H9 (cell line): ENCODE measurements around the gene UBE4B. TPM values are rescaled to one million over a fixed set of nuclear protein-coding genes. Genes with fewer than 3 reads are reported as not detected.

Experiments
- DNase-seq: peaks from one replicate; pipeline ENCODE4 v3.0.0-alpha.2; 2017
- H2AFZ ChIP-seq: one replicate; pipeline ENCODE4 v1.6.1; 2013; ENCODE audit warnings: mild to moderate bottlenecking, low read length, control low read depth, moderate library complexity
- H2AK5ac ChIP-seq: 2 replicates; pipeline ENCODE4 v1.6.1; 2013; ENCODE audit warnings: low read length, control low read depth, mixed read lengths; ENCODE audit not compliant: insufficient read length
- H2BK120ac ChIP-seq: one replicate; pipeline ENCODE4 v1.6.1; 2013; ENCODE audit warnings: low read depth, mild to moderate bottlenecking, low read length, control low read depth, inconsistent platforms; ENCODE audit not compliant: poor library complexity, severe bottlenecking
- H2BK12ac ChIP-seq: 2 replicates; pipeline ENCODE4 v1.6.1; 2013; ENCODE audit warnings: low read length, control low read depth, mixed read lengths, low read depth; ENCODE audit not compliant: insufficient read length
- H2BK15ac ChIP-seq: 2 replicates; pipeline ENCODE4 v1.6.1; 2013; ENCODE audit warnings: low read depth, low read length, control low read depth
- H2BK20ac ChIP-seq: one replicate; pipeline ENCODE4 v1.6.1; 2013; ENCODE audit warnings: low read depth, mild to moderate bottlenecking, low read length, control low read depth, inconsistent platforms; ENCODE audit not compliant: poor library complexity, severe bottlenecking
- H2BK5ac ChIP-seq: 2 replicates; pipeline ENCODE4 v1.6.1; 2013; ENCODE audit warnings: low read length, control low read depth, mixed read lengths; ENCODE audit not compliant: insufficient read length
- H3K14ac ChIP-seq: 2 replicates; pipeline ENCODE4 v1.6.1; 2013; ENCODE audit warnings: low read length, control low read depth; ENCODE audit not compliant: insufficient read depth
- H3K18ac ChIP-seq: 2 replicates; pipeline ENCODE4 v1.6.1; 2013; ENCODE audit warnings: low read depth, mild to moderate bottlenecking, mixed read lengths, low read length, control low read depth; ENCODE audit not compliant: insufficient read length
- H3K23ac ChIP-seq: 2 replicates; pipeline ENCODE4 v1.6.1; 2013; ENCODE audit warnings: low read length, control low read depth, mixed read lengths, low read depth; ENCODE audit not compliant: insufficient read length
- H3K23me2 ChIP-seq: 2 replicates; pipeline ENCODE4 v1.6.1; 2013; ENCODE audit warnings: low read depth, mild to moderate bottlenecking, mixed read lengths, low read length, control low read depth; ENCODE audit not compliant: insufficient read length, poor library complexity, severe bottlenecking
- H3K27ac ChIP-seq: 2 replicates; pipeline ENCODE4 v1.5.1; 2013; ENCODE audit warnings: low read length, control low read depth, mixed read lengths, low read depth; ENCODE audit not compliant: insufficient read length
- H3K27me3 ChIP-seq: 2 replicates; pipeline ENCODE4 v1.6.1; 2013; ENCODE audit warnings: low read length, control low read depth, inconsistent platforms; ENCODE audit not compliant: insufficient read depth
- H3K4ac ChIP-seq: 2 replicates; pipeline ENCODE4 v1.6.1; 2013; ENCODE audit warnings: low read depth, mild to moderate bottlenecking, control low read depth, inconsistent platforms, low read length, moderate library complexity
- H3K4me1 ChIP-seq: 2 replicates; pipeline ENCODE4 v1.6.1; 2013; ENCODE audit warnings: low read length, control low read depth, inconsistent platforms; ENCODE audit not compliant: insufficient read depth
- H3K4me2 ChIP-seq: 2 replicates; pipeline ENCODE4 v1.6.1; 2013; ENCODE audit warnings: low read length, control low read depth, mixed read lengths; ENCODE audit not compliant: insufficient read length, insufficient read depth
- H3K56ac ChIP-seq: 2 replicates; pipeline ENCODE4 v1.6.1; 2013; ENCODE audit warnings: low read depth, mild to moderate bottlenecking, mixed read lengths, low read length, control low read depth; ENCODE audit not compliant: insufficient read length
- H3K79me1 ChIP-seq: 2 replicates; pipeline ENCODE4 v1.6.1; 2013; ENCODE audit warnings: low read depth, mild to moderate bottlenecking, moderate library complexity, low read length, control low read depth, inconsistent platforms; ENCODE audit not compliant: insufficient read depth, poor library complexity, severe bottlenecking
- H3K79me2 ChIP-seq: 2 replicates; pipeline ENCODE4 v1.6.1; 2013; ENCODE audit warnings: low read length, control low read depth, inconsistent platforms; ENCODE audit not compliant: insufficient read depth
- H3K9ac ChIP-seq: 2 replicates; pipeline ENCODE4 v1.6.1; 2013; ENCODE audit warnings: low read length, control low read depth, mixed read lengths; ENCODE audit not compliant: insufficient read length; ENCODE audit errors: extremely low read depth
- H3K9me3 ChIP-seq: one replicate; pipeline ENCODE4 v1.6.1; 2013; ENCODE audit warnings: low read depth, low read length, inconsistent platforms; ENCODE audit not compliant: control insufficient read depth
- H3T11ph ChIP-seq: one replicate; pipeline ENCODE4 v1.6.1; 2013; ENCODE audit warnings: mild to moderate bottlenecking, low read length, control low read depth, inconsistent platforms
- H4K20me1 ChIP-seq: one replicate; pipeline ENCODE4 v1.6.1; 2013; ENCODE audit not compliant: control insufficient read depth, insufficient read length, insufficient read depth
- H4K5ac ChIP-seq: 2 replicates; pipeline ENCODE4 v1.6.1; 2013; ENCODE audit warnings: low read depth, mild to moderate bottlenecking, mixed read lengths, low read length, control low read depth; ENCODE audit not compliant: insufficient read length
- H4K8ac ChIP-seq: replicated peaks from 2 replicates; pipeline ENCODE4 v1.6.1; 2013; ENCODE audit warnings: low read length, control low read depth, mixed read lengths, low read depth; ENCODE audit not compliant: insufficient read length
- H4K91ac ChIP-seq: 2 replicates; pipeline ENCODE4 v1.6.1; 2013; ENCODE audit warnings: low read depth, mild to moderate bottlenecking, moderate library complexity, mixed read lengths, low read length, control low read depth; ENCODE audit not compliant: insufficient read length
- H3K27ac Mint-ChIP-seq, 3 experiments: 2 replicates in 2 of 3; 3 replicates in 1 of 3; pipeline ENCODE4 v1.8.0; 2020 to 2021; ENCODE audit warnings: mixed read lengths in 3 of 3, mild to moderate bottlenecking in 1 of 3, moderate library complexity in 1 of 3
- H3K27me3 Mint-ChIP-seq: 2 replicates; pipeline ENCODE4 v1.8.0; 2021; ENCODE audit warnings: low read depth, mild to moderate bottlenecking, moderate library complexity, mixed read lengths
- H3K36me3 Mint-ChIP-seq, 3 experiments: 2 replicates in 2 of 3; 3 replicates in 1 of 3; pipeline ENCODE4 v1.8.0; 2020 to 2021; ENCODE audit warnings: low read depth in 3 of 3, mixed read lengths in 3 of 3; ENCODE audit not compliant: insufficient read depth in 1 of 3
- H3K4me1 Mint-ChIP-seq, 2 experiments: 2 replicates each; pipeline ENCODE4 v1.8.0; 2020; ENCODE audit warnings: mixed read lengths in 2 of 2
- H3K4me3 Mint-ChIP-seq, 2 experiments: 2 replicates in 1 of 2; 3 replicates in 1 of 2; pipeline ENCODE4 v1.8.0; 2020 to 2021; ENCODE audit warnings: mild to moderate bottlenecking in 2 of 2, mixed read lengths in 2 of 2, moderate library complexity in 1 of 2
- H3K9me3 Mint-ChIP-seq, 2 experiments: 2 replicates in 1 of 2; 3 replicates in 1 of 2; pipeline ENCODE4 v1.8.0; 2020; ENCODE audit warnings: mild to moderate bottlenecking in 2 of 2, mixed read lengths in 2 of 2, moderate library complexity in 1 of 2
- CTCF ChIP-seq: fragments of 200-600 bp; sonication (generic); conservative IDR thresholded peaks from 3 replicates; pipeline ENCODE4 v1.8.0; 2021; ENCODE audit warnings: antibody characterized with exemption, mild to moderate bottlenecking
- WGBS: extraction: QIAGEN DNeasy Blood & Tissue Kit; methylation state at CpG from one replicate; pipeline ENCODE4 v1.1.7; 2013; ENCODE audit warnings: missing lambda C conversion rate, low lambda C conversion rate, mixed read lengths; ENCODE audit not compliant: insufficient read length; ENCODE audit errors: extremely low coverage; 5-methylcytosine and 5-hydroxymethylcytosine counted together
- total RNA-seq: library from RNA; stranded (reverse); gene quantifications from 2 replicates; pipeline ENCODE4 v1.2.1, GENCODE V29; 2021

UBE4B gene
- total RNA-seq, 1 experiment from 2014 or later = 67.6 TPM

- Histone ChIP-seq H3K23me2 (no peaks in the 10 kb centered on the region), H4K20me1 (no peaks in the 10 kb centered on the region), H2BK12ac (no peak overlapping the region), H3K4me1 (no peaks in the 10 kb centered on the region), H3K27me3 (no peaks in the 10 kb centered on the region), H2AFZ (no peak overlapping the region), H2AK5ac (no peak overlapping the region), H4K5ac (no peak overlapping the region), H3K27ac (no peak overlapping the region), H3K18ac (no peak overlapping the region), H3K79me2 (no peaks in the 10 kb centered on the region), H4K8ac (no peak overlapping the region), H2BK20ac (no peak overlapping the region), H3K4me2 (no peak overlapping the region), H3K79me1 (no peaks in the 10 kb centered on the region), H3K14ac (no peak overlapping the region), H3K9ac (no peak overlapping the region), H3K56ac (no peak overlapping the region), H3K23ac (no peak overlapping the region), H2BK120ac (no peak overlapping the region), H2BK5ac (no peak overlapping the region), H4K91ac (no peak overlapping the region), H3K4ac (no peak overlapping the region), H2BK15ac (no peak overlapping the region), H3K9me3 (no peaks in the 10 kb centered on the region), H3T11ph (no peak overlapping the region)
- Mint-ChIP-seq H3K27me3 (no peaks in the 10 kb centered on the region), H3K9me3 (no peaks in the 10 kb centered on the region), H3K36me3 (peaks cover 9 to 30% (median 18%) of the 10 kb centered on the region in 3 experiments; a peak in 6 of 7 replicates), H3K27ac (no peak overlapping the region), H3K4me3 (no peak overlapping the region), H3K4me1 (no peaks in the 10 kb centered on the region)
- DNase-seq = no peak
- no peak for TF ChIP-seq CTCF
- WGBS = no CpG with 5 or more reads among the region's 3 CpGs
These were observed 108.2 kb downstream of the UBE4B start for GRCh38 chr1:10140981-10141380.
